SK-N-SH (cell line): ENCODE data around the gene KLHL30. TPM values are rescaled to one million over a fixed set of nuclear protein-coding genes. Genes with fewer than 3 reads are reported as not detected.

Source experiments
- CTCF ChIA-PET: fragments of 300-600, 350-600 bp; formaldehyde crosslinking; extraction: SDS; loops from one replicate; lab custom pipeline; 2021; lab: Yijun Ruan, JAX
- POLR2A ChIA-PET: fragments of 350-600 bp; sonication (Branson Sonifier 250); formaldehyde crosslinking; extraction: SDS; loops from one replicate; lab custom pipeline; 2020; ENCODE audit warnings: antibody characterized with exemption, inconsistent platforms; lab: Yijun Ruan, JAX
- DNase-seq: peaks from one replicate; pipeline ENCODE4 v3.0.0; 2012
- H2AFZ ChIP-seq: fragments of 200-600 bp; sonication (generic); 2 replicates; pipeline ENCODE4 v1.8.1; 2016; ENCODE audit warnings: antibody characterized with exemption, mild to moderate bottlenecking, low read depth
- H3F3A ChIP-seq: fragments of 200-600 bp; sonication (generic); replicated peaks from 2 replicates; pipeline ENCODE3; 2016; ENCODE audit warnings: antibody characterized with exemption, mild to moderate bottlenecking; ENCODE audit not compliant: insufficient read depth
- H3K27ac ChIP-seq, 2 experiments: fragments of 200-500 bp in 1 of 2; fragments of 200-600 bp in 1 of 2; sonication (Bioruptor generic) in 1 of 2; sonication (generic), shearing (Covaris generic) in 1 of 2; 2 replicates each; pipeline versions ENCODE4 v1.5.1 to v1.6.1; 2014 to 2016; ENCODE audit warnings: low read depth in 2 of 2, inconsistent platforms in 1 of 2, low read length in 1 of 2, mild to moderate bottlenecking in 1 of 2, mixed read lengths in 1 of 2
- H3K27me3 ChIP-seq: fragments of 200-600 bp; sonication (generic), shearing (Covaris generic); 2 replicates; pipeline ENCODE4 v1.6.1; 2016; ENCODE audit warnings: mixed run types; ENCODE audit not compliant: insufficient read depth
- H3K36me3 ChIP-seq, 2 experiments: fragments of 200-500 bp in 1 of 2; fragments of 200-600 bp in 1 of 2; sonication (Bioruptor generic) in 1 of 2; sonication (generic) in 1 of 2; replicated peaks in 1 of 2; 2 replicates each; pipeline versions ENCODE3 to v1.5.1; 2014 to 2016; ENCODE audit warnings: low read length in 1 of 2, mild to moderate bottlenecking in 1 of 2; ENCODE audit not compliant: insufficient read depth in 2 of 2, control insufficient read depth in 1 of 2
- H3K4me1 ChIP-seq, 2 experiments: fragments of 200-500 bp in 1 of 2; fragments of 200-600 bp in 1 of 2; sonication (Bioruptor generic) in 1 of 2; sonication (generic), shearing (Covaris generic) in 1 of 2; 2 replicates each; pipeline versions ENCODE4 v1.5.1 to v1.6.1; 2014 to 2016; ENCODE audit warnings: low read depth in 1 of 2, low read length in 1 of 2, mixed run types in 1 of 2; ENCODE audit not compliant: insufficient read depth in 2 of 2, control insufficient read depth in 1 of 2
- H3K4me2 ChIP-seq: fragments of 200-600 bp; sonication (generic), shearing (Covaris generic); 2 replicates; pipeline ENCODE4 v1.6.1; 2017; ENCODE audit warnings: mixed run types
- H3K4me3 ChIP-seq, 2 experiments: fragments of 200-500 bp in 1 of 2; fragments of 200-600 bp in 1 of 2; sonication (Bioruptor generic) in 1 of 2; sonication (generic), shearing (Covaris generic) in 1 of 2; 2 replicates each; pipeline versions ENCODE4 v1.5.1 to v1.8.1; 2014 to 2016; ENCODE audit warnings: low read depth in 2 of 2, inconsistent platforms in 1 of 2, low read length in 1 of 2, mild to moderate bottlenecking in 1 of 2, mixed read lengths in 1 of 2, moderate library complexity in 1 of 2
- H3K79me2 ChIP-seq: fragments of 200-600 bp; sonication (generic); 2 replicates; pipeline ENCODE4 v1.8.1; 2017; ENCODE audit warnings: mild to moderate bottlenecking; ENCODE audit not compliant: insufficient read depth
- H3K9ac ChIP-seq: fragments of 200-600 bp; sonication (generic); 2 replicates; pipeline ENCODE4 v1.6.1; 2017; ENCODE audit warnings: mixed run types
- H3K9me2 ChIP-seq: fragments of 200-600 bp; sonication (generic); 2 replicates; pipeline ENCODE4 v1.6.1; 2017; ENCODE audit warnings: mixed run types
- H3K9me3 ChIP-seq: fragments of 200-600 bp; sonication (generic); 2 replicates; pipeline ENCODE4 v1.6.1; 2017; ENCODE audit warnings: mixed run types, mild to moderate bottlenecking, moderate library complexity
- H4K20me1 ChIP-seq: fragments of 200-600 bp; sonication (generic); 2 replicates; pipeline ENCODE4 v1.6.1; 2017; ENCODE audit warnings: mild to moderate bottlenecking, mixed run types; ENCODE audit not compliant: insufficient read depth
- ELF1 ChIP-seq: IDR thresholded peaks from 2 replicates; pipeline ENCODE4 v1.4.0; 2012
- EZH2phosphoT487 ChIP-seq: fragments of 200-600 bp; sonication (generic); IDR thresholded peaks from 2 replicates; pipeline ENCODE4 v1.6.1; 2017; ENCODE audit warnings: low read depth, mixed run types, mild to moderate bottlenecking, antibody characterized with exemption, moderate library complexity, borderline replicate concordance
- FOSL2 ChIP-seq: IDR thresholded peaks from 2 replicates; pipeline ENCODE4 v1.4.0; 2012; ENCODE audit warnings: low read depth, mild to moderate bottlenecking, moderate library complexity, borderline replicate concordance
- FOXM1 ChIP-seq: IDR thresholded peaks from 2 replicates; pipeline ENCODE4 v1.4.0; 2012; ENCODE audit warnings: low read depth, mild to moderate bottlenecking
- GABPA ChIP-seq: IDR thresholded peaks from 2 replicates; pipeline ENCODE4 v1.4.0; 2012; ENCODE audit warnings: low read depth, mild to moderate bottlenecking
- NFIC ChIP-seq: IDR thresholded peaks from 2 replicates; pipeline ENCODE4 v1.4.0; 2012; ENCODE audit warnings: borderline replicate concordance
- RXRA ChIP-seq: IDR thresholded peaks from 2 replicates; pipeline ENCODE4 v1.4.0; 2012; ENCODE audit warnings: low read depth, mild to moderate bottlenecking, borderline replicate concordance
- TEAD4 ChIP-seq: IDR thresholded peaks from 2 replicates; pipeline ENCODE4 v1.4.0; 2012; ENCODE audit warnings: mild to moderate bottlenecking, borderline replicate concordance; ENCODE audit not compliant: insufficient read depth
- WGBS: methylation state at CpG from one replicate; pipeline ENCODE4 v1.1.6; 2017; ENCODE audit warnings: low lambda C conversion rate; 5-methylcytosine and 5-hydroxymethylcytosine counted together
- polyA plus RNA-seq, 3 experiments: library from polyadenylated mRNA; depleted of rRNA; stranded (reverse); fragments of >200 nt; gene quantifications; 2 replicates each; pipeline ENCODE4 v1.2.3, GENCODE V29; 2012
- TF ChIP-seq, protein P1 (sequence below): IDR thresholded peaks from 2 replicates; pipeline ENCODE4 v1.4.0; 2012; ENCODE audit warnings: low read depth, borderline replicate concordance
- TF ChIP-seq, protein P2 (sequence below): fragments of 200-600 bp; sonication (generic); IDR thresholded peaks from 2 replicates; pipeline ENCODE4 v1.6.1; 2017; ENCODE audit warnings: antibody characterized with exemption, mild to moderate bottlenecking, moderate library complexity
- TF ChIP-seq, protein P3 (sequence below): IDR thresholded peaks from 2 replicates; pipeline ENCODE4 v1.4.0; 2012; ENCODE audit warnings: low read depth

Gene KLHL30
- polyA plus RNA-seq, 1 of the 3 experiments (the other 2 are of a cell fraction): not detected

DNA sequence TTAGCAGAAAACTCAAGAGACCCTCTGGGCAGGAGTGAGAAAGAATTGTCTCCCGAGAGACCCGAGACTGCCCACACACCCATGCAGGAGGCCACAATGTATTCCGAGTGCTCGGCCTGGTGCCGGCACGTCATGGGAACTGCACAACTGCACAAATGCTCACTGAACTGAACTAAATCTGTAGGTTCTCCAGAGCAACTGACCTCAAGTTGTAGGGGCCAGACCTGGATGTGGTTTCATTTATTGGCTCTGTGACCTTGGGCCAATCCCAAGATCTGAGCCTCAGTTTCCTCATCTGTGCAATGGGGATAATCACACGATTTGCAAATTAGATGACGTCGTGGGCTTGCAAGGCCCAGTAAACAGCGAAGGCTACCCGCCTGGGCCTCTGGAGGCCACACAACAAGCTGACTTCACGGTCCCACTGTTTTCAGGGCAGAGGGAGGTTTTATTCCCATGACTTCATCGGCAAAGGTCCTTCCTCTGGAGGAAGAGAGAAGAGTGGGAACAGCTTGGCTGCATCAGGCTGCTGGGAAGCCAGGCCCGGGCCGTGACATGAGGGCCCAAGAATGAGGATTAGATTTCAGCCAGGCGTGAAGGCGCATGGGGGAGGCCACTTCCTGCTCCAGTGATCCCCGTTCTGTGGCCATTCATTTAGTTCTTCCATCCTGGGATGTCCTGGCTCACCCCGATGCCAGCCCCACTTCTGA lies 16.7 kb downstream of the KLHL30 start:
- Histone ChIP-seq H2AFZ (no peak overlapping the region), H3K4me1 (peaks cover 0 to 2% of the 10 kb centered on the region in 2 experiments; a peak in 1 of 4 replicates), H3K9me2 (no peaks in the 10 kb centered on the region), H3K36me3 (no peaks in the 10 kb centered on the region), H3F3A (no peaks in the 10 kb centered on the region), H3K27ac (no peak overlapping the region), H3K9me3 (no peaks in the 10 kb centered on the region), H3K79me2 (no peaks in the 10 kb centered on the region), H3K27me3 (no peaks in the 10 kb centered on the region), H4K20me1 (no peaks in the 10 kb centered on the region), H3K9ac (no peak overlapping the region), H3K4me2 (no peak overlapping the region), H3K4me3 (no peak overlapping the region)
- 92% methylated on average over 17 of the region's 19 CpGs for WGBS
- DNase-seq: no peak
- ChIA-PET POLR2A (no interaction called here), CTCF (no interaction called here)
- TF ChIP-seq, protein P1, sequence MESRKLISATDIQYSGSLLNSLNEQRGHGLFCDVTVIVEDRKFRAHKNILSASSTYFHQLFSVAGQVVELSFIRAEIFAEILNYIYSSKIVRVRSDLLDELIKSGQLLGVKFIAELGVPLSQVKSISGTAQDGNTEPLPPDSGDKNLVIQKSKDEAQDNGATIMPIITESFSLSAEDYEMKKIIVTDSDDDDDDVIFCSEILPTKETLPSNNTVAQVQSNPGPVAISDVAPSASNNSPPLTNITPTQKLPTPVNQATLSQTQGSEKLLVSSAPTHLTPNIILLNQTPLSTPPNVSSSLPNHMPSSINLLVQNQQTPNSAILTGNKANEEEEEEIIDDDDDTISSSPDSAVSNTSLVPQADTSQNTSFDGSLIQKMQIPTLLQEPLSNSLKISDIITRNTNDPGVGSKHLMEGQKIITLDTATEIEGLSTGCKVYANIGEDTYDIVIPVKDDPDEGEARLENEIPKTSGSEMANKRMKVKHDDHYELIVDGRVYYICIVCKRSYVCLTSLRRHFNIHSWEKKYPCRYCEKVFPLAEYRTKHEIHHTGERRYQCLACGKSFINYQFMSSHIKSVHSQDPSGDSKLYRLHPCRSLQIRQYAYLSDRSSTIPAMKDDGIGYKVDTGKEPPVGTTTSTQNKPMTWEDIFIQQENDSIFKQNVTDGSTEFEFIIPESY: no peak
- TF ChIP-seq NFIC: no peak
- TF ChIP-seq FOSL2: no peak
- TF ChIP-seq, protein P2, sequence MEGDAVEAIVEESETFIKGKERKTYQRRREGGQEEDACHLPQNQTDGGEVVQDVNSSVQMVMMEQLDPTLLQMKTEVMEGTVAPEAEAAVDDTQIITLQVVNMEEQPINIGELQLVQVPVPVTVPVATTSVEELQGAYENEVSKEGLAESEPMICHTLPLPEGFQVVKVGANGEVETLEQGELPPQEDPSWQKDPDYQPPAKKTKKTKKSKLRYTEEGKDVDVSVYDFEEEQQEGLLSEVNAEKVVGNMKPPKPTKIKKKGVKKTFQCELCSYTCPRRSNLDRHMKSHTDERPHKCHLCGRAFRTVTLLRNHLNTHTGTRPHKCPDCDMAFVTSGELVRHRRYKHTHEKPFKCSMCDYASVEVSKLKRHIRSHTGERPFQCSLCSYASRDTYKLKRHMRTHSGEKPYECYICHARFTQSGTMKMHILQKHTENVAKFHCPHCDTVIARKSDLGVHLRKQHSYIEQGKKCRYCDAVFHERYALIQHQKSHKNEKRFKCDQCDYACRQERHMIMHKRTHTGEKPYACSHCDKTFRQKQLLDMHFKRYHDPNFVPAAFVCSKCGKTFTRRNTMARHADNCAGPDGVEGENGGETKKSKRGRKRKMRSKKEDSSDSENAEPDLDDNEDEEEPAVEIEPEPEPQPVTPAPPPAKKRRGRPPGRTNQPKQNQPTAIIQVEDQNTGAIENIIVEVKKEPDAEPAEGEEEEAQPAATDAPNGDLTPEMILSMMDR: no peak
- no peak for TF ChIP-seq RXRA
- TF ChIP-seq GABPA: no peak
- no peak for TF ChIP-seq TEAD4
- TF ChIP-seq, protein P3, sequence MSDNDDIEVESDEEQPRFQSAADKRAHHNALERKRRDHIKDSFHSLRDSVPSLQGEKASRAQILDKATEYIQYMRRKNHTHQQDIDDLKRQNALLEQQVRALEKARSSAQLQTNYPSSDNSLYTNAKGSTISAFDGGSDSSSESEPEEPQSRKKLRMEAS: no peak
- TF ChIP-seq EZH2phosphoT487: no peak
- TF ChIP-seq FOXM1: no peak
- no peak for TF ChIP-seq ELF1
